GM23338 (cell line): ENCODE data around the gene CYP2W1.

Experiments used
- CREB1 ChIP-seq: fragments of 250-450 bp; sonication (Bioruptor Pico); IDR thresholded peaks from 2 replicates; pipeline ENCODE4 v1.5.0; 2020; ENCODE audit warnings: low read depth, mild to moderate bottlenecking, moderate library complexity
- CTCF ChIP-seq, 2 experiments: fragments of 200-600 bp in 1 of 2; sonication (generic) in 1 of 2; conservative IDR thresholded peaks; 2 replicates each; pipeline versions ENCODE4 v1.5.1 to v1.6.1; 2016 to 2017; ENCODE audit warnings: antibody characterized with exemption in 2 of 2, low read depth in 2 of 2, mild to moderate bottlenecking in 2 of 2, moderate library complexity in 1 of 2
- EZH2 ChIP-seq: fragments of 200-600 bp; sonication (generic); IDR thresholded peaks from one replicate; pipeline ENCODE4 v1.8.0; 2017; ENCODE audit warnings: antibody characterized with exemption, mild to moderate bottlenecking, low read depth; ENCODE audit not compliant: unreplicated experiment
- EZH2phosphoT487 ChIP-seq: fragments of 200-600 bp; sonication (generic); IDR thresholded peaks from one replicate; pipeline ENCODE4 v1.8.1; 2018; ENCODE audit warnings: antibody characterized with exemption; ENCODE audit not compliant: unreplicated experiment
- JUNB ChIP-seq: IDR thresholded peaks from one replicate; pipeline ENCODE4 v1.6.1; 2016; ENCODE audit warnings: antibody characterized with exemption; ENCODE audit not compliant: unreplicated experiment
- NANOG ChIP-seq: IDR thresholded peaks from 2 replicates; pipeline ENCODE4 v1.6.1; 2016; ENCODE audit warnings: antibody characterized with exemption, borderline replicate concordance
- POLR2AphosphoS5 ChIP-seq: IDR thresholded peaks from 2 replicates; pipeline ENCODE4 v1.6.1; 2016; ENCODE audit warnings: antibody characterized with exemption, low read depth
- STAT1 ChIP-seq: IDR thresholded peaks from one replicate; pipeline ENCODE4 v1.6.1; 2016; ENCODE audit warnings: antibody characterized with exemption; ENCODE audit not compliant: unreplicated experiment
- TF ChIP-seq, protein P1 (sequence below): IDR thresholded peaks from one replicate; pipeline ENCODE4 v1.6.1; 2018; ENCODE audit warnings: antibody characterized with exemption; ENCODE audit not compliant: unreplicated experiment

GRCh38 chr7:1028044-1028770, 45.2 kb downstream of the CYP2W1 start:
- TF ChIP-seq EZH2phosphoT487 = no peak
- no peak for TF ChIP-seq CTCF (conservative IDR thresholded peaks at IDR 0.05; ENCODE audit: low read depth in 2 of 2)
- no peak for TF ChIP-seq POLR2AphosphoS5
- no peak for TF ChIP-seq EZH2
- TF ChIP-seq, protein P1, sequence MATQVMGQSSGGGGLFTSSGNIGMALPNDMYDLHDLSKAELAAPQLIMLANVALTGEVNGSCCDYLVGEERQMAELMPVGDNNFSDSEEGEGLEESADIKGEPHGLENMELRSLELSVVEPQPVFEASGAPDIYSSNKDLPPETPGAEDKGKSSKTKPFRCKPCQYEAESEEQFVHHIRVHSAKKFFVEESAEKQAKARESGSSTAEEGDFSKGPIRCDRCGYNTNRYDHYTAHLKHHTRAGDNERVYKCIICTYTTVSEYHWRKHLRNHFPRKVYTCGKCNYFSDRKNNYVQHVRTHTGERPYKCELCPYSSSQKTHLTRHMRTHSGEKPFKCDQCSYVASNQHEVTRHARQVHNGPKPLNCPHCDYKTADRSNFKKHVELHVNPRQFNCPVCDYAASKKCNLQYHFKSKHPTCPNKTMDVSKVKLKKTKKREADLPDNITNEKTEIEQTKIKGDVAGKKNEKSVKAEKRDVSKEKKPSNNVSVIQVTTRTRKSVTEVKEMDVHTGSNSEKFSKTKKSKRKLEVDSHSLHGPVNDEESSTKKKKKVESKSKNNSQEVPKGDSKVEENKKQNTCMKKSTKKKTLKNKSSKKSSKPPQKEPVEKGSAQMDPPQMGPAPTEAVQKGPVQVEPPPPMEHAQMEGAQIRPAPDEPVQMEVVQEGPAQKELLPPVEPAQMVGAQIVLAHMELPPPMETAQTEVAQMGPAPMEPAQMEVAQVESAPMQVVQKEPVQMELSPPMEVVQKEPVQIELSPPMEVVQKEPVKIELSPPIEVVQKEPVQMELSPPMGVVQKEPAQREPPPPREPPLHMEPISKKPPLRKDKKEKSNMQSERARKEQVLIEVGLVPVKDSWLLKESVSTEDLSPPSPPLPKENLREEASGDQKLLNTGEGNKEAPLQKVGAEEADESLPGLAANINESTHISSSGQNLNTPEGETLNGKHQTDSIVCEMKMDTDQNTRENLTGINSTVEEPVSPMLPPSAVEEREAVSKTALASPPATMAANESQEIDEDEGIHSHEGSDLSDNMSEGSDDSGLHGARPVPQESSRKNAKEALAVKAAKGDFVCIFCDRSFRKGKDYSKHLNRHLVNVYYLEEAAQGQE = no peak
- TF ChIP-seq STAT1 = no peak
- peak; percentile 40; the same call in 1 of the 2 replicates for TF ChIP-seq CREB1 (CRISPR knock-in tag)
- TF ChIP-seq JUNB = no peak
- TF ChIP-seq NANOG = no peak
